ENCODE results near the gene XRN1.

Gene XRN1

DNA sequence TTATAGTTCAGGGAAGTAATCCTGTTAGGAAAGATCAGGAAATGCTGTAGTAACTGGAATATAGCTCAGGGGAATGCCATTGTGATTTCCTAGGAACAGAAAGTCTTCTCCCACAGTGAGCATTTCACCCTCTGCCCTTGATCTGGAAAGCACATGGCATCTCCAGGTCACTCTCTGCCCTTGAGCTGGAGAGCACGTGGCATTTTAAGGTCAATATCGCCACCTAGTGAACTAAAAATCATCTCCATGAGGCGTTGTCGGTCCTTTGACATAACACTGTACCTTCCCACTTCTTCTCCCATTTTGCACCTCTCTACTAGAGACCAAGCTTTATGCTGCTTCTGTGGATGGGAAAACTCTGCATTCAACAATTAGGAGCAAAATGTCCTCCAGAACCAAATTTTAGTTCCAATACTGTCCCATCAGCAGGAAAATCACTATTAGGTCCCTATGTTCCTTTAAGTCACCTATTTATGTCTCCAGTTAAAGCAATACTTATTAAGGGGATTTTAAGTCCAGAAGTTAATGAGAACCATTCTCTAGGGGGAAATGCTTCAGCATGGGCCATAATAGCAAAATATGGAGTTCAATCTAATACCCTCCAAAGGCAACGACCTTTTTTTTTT is 167.8 kb downstream of the XRN1 start:
- peak; percentile 54 for DNase-seq (ENCODE audit: low read depth)
- no peak overlapping the region for H3K4me3 ChIP-seq (ENCODE audit: low read depth, low read length)

- H3K4me3 ChIP-seq (ENCODE audit: low read depth, low read length): no peak overlapping the region
- DNase-seq (ENCODE audit: low read depth): no peak
These were observed 169.4 kb downstream of the XRN1 start for GRCh38 chr3:142278451-142278850.

DNA sequence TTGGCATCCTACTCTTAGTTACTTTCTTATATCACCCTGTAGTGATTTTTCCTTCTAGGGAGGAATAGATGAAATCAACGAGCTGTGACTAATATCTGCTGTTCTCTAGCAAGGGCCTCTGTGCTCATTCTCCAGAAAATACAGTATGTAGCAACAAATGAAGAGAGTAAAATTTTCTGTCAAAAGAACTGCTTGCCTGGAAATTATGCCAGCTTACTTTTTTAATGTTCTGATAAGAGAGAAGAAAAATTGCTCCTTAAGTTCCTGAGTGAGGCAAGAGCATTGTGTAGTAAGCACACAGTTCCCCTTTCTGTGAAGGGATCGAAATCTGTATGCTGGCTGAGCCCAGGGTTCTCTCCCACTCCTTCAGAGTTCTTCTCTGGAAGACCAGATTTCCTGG is 171.1 kb downstream of the XRN1 start:
- DNase-seq (ENCODE audit: low read depth): peak; percentile 25
- no peak overlapping the region for H3K4me3 ChIP-seq (ENCODE audit: low read depth, low read length)

DNA sequence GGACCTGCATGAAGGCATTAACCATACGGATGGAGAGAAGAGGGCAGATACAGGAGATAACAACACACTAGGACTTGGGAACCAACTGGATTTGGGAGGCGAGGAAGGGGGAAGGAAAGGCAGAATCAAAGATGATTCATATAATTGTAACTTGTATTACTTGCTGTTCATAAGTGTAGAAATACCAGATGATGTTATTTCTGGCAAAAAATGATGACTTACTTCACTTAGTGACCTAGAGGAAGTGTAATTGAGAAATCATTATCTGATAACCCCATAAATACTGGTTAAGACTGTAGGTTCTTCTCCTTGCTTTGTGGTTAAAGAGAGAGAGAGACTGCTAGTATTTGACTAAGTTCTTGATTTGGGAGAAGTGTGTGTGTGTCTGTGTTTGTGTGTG is 172.0 kb downstream of the XRN1 start:
- peak; percentile 60 for DNase-seq (ENCODE audit: low read depth)
- H3K4me3 ChIP-seq (ENCODE audit: low read depth, low read length): no peak overlapping the region

- DNase-seq (ENCODE audit: low read depth): no peak
- no peak overlapping the region for H3K4me3 ChIP-seq (ENCODE audit: low read depth, low read length)
These were observed 172.9 kb downstream of the XRN1 start for GRCh38 chr3:142274908-142275307.

GRCh38 chr3:142273501-142273900 is 174.3 kb downstream of the XRN1 start:
- H3K4me3 ChIP-seq (ENCODE audit: low read depth, low read length): no peak overlapping the region
- DNase-seq (ENCODE audit: low read depth): no peak

DNA sequence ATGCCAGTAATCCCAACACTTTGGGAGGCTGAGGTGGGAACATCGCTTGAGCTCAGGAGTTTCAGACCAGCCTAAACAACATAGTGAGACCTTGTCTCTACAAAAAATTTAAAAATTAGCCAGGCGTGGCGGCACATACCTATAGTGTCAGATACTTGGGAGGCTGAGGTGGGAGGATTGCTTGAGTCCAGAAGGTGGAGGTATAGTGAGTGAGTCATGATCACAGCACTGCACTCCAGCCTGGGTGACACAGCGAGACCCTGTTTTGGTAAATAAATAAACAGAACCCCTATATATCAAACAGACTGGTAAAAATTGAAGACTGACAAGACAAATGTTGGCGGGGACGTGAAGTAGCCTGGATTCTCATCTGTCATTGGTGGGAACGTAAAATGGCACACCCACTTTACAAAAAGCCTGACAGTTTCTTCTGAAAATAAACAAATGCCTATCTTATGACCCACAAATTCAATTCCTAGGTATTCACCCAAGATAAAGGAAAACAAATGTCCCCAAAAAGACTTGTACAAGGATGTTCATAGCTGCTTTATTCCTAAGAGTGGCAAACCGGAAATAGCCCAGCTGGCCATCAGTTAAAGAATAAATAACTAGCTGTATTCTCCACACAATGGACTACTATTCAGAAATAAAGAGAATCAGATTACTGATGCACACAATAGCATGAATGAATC is 175.5 kb downstream of the XRN1 start:
- DNase-seq (ENCODE audit: low read depth): no peak
- H3K4me3 ChIP-seq (ENCODE audit: low read depth, low read length): no peak overlapping the region

DNA sequence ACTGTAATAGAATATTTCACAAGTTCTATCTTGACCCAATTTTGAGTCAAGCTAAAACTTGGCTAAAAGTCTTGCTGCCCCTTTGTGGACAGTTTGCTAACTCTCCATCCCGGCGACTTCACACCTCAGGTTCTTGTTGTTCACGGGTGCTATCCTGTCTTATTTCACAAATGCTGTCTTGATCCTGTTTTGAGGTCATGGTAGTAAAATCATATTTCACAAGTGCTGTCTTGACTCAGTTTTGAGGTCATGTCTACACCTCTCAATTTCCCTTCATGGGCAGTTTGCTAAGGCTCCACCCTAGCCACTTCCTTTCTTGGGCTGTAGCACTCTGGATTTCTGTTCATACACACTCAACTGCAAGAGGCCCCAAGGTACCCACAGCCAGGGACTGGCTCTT is 177.4 kb downstream of the XRN1 start:
- H3K4me3 ChIP-seq (ENCODE audit: low read depth, low read length): no peak overlapping the region
- DNase-seq (ENCODE audit: low read depth): no peak

GRCh38 chr3:142269767-142270166 is 178.1 kb downstream of the XRN1 start:
- H3K4me3 ChIP-seq (ENCODE audit: low read depth, low read length): no peak overlapping the region
- DNase-seq (ENCODE audit: low read depth): no peak

DNA sequence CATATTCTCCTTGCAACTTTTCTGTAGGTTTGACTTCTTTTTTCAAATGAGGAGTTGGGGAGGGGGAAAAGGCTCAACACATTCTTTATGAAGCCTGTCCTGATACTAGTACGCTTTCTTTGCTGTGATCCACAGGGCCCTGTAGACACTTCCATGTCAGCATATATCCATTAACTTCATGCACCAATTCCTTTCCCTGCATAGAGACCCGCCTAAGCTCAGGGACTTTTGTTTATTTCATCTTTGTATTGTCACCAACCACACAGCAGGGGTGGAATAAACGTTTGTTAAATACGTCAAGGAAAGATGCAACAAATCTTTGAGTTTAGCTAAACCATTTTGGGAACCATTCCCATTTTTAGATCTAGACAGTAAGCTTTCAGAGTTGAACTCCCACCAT is 179.4 kb downstream of the XRN1 start:
- DNase-seq (ENCODE audit: low read depth): no peak
- H3K4me3 ChIP-seq (ENCODE audit: low read depth, low read length): no peak overlapping the region

- DNase-seq (ENCODE audit: low read depth): no peak
- H3K4me3 ChIP-seq (ENCODE audit: low read depth, low read length): no peak overlapping the region
These were observed 180.6 kb downstream of the XRN1 start for GRCh38 chr3:142267269-142267668.

DNA sequence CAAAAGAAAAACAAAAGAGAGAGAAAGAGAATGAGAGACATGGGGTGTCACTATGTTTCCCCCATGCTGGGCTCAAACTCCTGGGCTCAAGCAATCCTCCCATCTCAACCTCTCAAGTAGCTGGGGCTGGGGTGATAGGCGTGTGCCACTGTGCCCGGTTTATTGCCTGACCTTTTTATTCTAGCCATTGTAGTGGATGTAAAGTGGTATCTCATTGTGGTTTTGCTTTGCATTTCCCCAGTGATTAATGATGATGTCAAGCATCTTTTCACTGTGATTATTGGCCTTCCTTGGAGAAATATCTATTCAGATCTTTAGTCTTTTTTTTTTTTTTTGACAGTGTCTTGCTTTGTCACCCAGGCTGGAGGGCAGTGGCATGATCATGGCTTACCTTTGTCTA is 184.7 kb downstream of the XRN1 start:
- no peak overlapping the region for H3K4me3 ChIP-seq (ENCODE audit: low read depth, low read length)
- no peak for DNase-seq (ENCODE audit: low read depth)

GRCh38 chr3:142259359-142259758 is 188.5 kb downstream of the XRN1 start:
- H3K4me3 ChIP-seq (ENCODE audit: low read depth, low read length): no peak overlapping the region
- DNase-seq (ENCODE audit: low read depth): no peak

- no peak overlapping the region for H3K4me3 ChIP-seq (ENCODE audit: low read depth, low read length)
- no peak for DNase-seq (ENCODE audit: low read depth)
These were observed 191.0 kb downstream of the XRN1 start for GRCh38 chr3:142256712-142257333.
